HG02759 (cell line): ENCODE results near the gene WSB1.
"Not testable (repeated sequence)": the region's sequence is repeated elsewhere in the genome, so short reads cannot be mapped to it uniquely, and the experiment has no call there.

Experiments
- ATAC-seq: cut with Tn5 transposase; IDR thresholded peaks from one replicate; pipeline ENCODE4 v1.9.1; 2021; ENCODE audit warnings: mild to moderate bottlenecking, moderate library complexity; ENCODE audit not compliant: unreplicated experiment

WSB1 gene

DNA sequence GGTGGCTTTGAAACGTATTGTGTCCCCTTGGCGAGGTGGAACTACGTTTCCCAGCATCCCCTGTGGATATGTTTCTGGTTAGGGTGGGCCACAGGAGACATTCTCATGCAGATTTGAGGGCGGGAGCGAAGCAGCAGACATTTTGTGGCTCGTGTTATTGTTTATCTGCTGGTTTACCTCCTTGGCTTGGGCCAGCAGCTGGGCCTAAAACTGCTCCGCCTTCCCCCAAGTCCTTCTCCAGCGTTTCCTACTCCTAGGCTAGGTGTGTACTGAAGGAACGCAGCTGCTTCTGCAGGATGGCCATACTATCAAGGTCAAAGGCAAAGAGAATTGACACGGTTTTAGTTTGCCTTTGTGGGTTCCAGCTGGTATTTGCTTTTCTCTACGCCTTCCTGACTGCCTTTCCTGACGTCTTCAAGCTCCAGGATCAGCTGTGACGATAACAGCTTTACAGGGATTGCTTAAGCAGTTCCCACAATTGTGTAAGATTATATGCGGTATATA is 17.2 kb upstream of the WSB1 start:
- ATAC-seq, result no peak

DNA sequence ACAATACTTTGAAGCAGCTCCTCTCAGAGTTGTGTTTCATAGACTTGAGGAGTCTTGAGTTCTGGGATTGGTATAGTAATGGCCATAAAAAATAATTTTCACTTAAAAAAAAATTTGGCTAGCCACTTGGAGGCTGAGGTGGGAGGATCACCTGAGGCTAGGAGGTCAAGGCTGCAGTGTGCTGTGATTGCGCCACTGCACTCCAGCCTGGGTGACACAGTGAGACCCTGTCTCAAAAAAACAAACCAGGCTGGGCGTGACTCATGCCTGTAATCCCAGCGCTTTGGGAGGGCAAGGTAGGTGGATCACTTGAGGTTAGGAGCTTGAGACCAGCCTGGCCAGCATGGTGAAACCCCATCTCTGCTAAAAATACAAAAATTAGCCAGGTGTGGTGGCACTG is 14.8 kb upstream of the WSB1 start:
- not testable (repeated sequence) for ATAC-seq

DNA sequence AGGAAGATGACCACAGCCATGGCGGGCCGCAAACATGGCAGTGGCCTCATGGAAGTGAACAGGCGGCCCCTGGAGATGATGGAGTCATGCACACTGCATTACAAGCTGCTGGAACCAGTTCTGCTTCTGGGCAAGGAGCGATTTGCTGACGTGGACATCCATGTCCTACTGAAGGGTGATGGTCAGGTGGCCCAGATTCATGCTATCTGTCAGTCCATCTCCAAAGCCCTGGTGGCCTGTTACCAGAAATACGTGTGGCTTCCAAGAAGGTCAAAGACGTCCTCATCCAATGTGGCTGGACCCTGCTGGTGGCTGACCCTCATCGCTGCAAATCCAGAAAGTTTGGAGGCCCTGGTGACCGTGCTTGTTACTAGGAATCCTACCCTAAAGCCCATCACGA is 13.4 kb upstream of the WSB1 start:
- ATAC-seq, result no peak

- ATAC-seq, result no peak
Observed at GRCh38 chr17:27281438-27281837, 12.5 kb upstream of the WSB1 start.

DNA sequence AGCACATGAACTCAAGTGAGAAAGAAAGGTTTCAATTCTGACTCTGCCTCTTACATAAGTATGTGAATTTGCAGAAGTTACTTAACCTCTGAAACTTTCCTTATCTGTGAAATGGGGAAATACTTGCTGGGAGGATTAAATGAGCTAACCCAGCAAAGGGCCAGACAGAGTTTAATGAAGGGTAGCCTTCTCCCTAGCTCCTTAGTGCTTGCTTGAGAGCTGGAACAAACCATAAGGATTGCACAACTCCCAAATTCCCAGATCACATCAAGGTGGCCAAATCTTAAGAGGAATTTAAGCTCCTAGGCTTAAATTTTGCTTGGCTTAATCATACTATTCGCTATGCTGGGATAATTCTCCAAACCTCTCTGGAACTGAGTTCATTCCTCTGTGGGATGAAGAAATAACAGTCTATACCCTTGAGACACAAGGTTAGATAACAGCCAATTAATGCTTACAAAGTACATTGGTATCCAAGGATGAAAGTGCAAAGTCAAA is 11.8 kb upstream of the WSB1 start:
- peak; percentile 67 for ATAC-seq

DNA sequence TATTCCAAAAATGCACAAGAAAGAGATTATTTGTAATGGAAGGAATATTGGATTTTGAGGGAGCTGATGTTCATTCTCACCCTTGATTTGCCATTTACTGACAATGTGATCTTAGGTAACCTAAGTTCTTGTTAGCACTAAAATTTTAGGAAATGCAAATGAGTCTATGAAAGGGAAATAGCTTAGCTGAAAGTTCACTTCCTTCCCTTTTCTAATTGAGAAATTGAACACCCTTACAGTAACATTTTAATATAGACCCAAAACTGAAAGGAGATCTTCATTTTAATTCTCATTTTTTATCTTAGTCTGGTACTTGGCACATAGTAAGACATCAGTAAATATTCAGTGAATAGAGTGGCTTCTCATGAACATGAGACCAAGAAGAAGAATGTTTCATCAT is 10.9 kb upstream of the WSB1 start:
- no peak for ATAC-seq

DNA sequence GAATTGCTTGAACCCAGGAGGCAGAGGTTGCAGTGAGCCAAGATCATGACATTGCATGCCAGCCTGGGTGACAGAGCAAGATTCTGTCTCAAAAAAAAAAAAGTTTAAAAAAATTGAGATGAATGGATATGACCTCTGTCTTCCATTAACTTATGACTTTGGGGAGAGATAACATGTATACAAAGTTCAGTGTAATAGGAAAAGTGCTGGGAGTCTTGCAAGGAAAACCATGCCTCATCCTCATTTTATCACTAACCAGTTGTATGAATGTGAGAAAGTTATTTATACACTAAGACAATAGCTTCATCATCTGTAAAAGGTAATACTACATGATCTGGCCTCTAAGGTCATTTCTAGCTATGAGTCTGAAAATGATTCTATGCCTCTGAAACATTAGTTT is 10.2 kb upstream of the WSB1 start:
- no peak for ATAC-seq

GRCh38 chr17:27284811-27285415 is 9.0 kb upstream of the WSB1 start:
- ATAC-seq, result no peak

GRCh38 chr17:27285516-27285915 is 8.4 kb upstream of the WSB1 start:
- no peak for ATAC-seq

DNA sequence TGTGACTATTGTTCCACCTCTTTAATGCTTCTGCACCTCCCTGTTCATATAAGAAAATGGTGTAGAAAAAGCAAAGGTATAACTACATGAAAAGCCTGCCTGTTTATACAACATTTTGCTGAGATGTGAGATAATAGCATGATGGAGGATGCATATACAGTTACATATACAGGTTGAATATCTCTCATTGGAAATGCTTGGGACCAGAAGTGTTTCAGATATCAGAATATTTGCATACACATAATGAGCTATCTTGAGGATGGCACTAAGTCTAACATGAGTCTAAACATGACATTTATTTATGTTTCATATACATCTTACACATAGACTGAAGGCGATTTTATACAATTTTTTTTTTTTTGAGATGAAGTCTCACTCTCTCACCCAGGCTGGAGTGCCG is 5.7 kb upstream of the WSB1 start:
- no peak for ATAC-seq

DNA sequence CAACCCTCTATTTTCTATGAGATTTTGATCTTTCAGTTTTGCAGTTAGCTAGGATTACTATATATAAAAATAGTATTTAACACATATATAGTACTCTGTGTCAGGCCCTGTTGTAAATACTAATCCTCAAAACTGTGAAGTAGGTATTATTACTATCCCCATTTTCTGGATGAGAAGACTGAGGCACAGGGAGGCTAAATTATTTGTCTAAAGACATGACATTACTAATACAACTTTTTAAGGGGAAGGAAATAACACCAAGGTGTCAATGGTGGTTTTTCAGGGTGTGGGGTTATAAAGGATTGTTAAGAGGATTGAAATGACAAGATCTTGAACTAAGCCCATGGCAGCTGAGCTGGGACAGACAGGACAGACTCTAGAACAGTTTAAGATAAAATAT is 4.1 kb upstream of the WSB1 start:
- no peak for ATAC-seq

GRCh38 chr17:27290916-27291598 is 2.9 kb upstream of the WSB1 start:
- no peak for ATAC-seq

- no peak for ATAC-seq
Observed at GRCh38 chr17:27293359-27293897, 486 bp upstream of the WSB1 start.

- peak; percentile 57 for ATAC-seq
Observed at GRCh38 chr17:27294689-27295630, 1.0 kb downstream of the WSB1 start.

GRCh38 chr17:27295945-27296344 is 2.0 kb downstream of the WSB1 start:
- ATAC-seq, result no peak

DNA sequence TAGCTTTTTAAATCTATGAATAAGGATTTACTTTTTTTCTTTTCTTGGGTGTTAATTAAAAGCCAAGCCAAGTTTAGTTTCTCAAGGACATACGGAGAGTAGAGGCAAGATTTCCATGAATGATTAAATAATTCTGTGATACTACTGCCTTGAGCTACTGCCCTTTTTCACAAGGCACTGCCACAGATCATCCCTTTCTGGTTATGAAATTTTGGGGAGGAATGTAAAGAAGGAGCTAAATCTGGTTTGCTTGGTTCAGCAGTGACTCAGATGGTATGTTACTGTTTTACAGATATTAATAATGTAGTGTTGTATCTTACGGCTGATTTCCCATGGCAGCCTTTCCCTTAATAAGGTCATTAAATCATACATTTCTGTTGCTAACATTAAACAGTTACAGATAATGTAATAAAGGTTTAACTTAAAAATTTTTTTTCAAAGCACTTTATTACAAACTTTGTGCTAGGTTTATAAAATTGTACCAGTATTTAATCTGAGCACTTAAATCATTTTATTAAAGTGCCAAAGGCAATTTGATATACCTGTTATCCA is 2.6 kb downstream of the WSB1 start:
- no peak for ATAC-seq

GRCh38 chr17:27299384-27300049 is 5.6 kb downstream of the WSB1 start:
- no peak for ATAC-seq

GRCh38 chr17:27303734-27304133 is 9.8 kb downstream of the WSB1 start:
- no peak for ATAC-seq

DNA sequence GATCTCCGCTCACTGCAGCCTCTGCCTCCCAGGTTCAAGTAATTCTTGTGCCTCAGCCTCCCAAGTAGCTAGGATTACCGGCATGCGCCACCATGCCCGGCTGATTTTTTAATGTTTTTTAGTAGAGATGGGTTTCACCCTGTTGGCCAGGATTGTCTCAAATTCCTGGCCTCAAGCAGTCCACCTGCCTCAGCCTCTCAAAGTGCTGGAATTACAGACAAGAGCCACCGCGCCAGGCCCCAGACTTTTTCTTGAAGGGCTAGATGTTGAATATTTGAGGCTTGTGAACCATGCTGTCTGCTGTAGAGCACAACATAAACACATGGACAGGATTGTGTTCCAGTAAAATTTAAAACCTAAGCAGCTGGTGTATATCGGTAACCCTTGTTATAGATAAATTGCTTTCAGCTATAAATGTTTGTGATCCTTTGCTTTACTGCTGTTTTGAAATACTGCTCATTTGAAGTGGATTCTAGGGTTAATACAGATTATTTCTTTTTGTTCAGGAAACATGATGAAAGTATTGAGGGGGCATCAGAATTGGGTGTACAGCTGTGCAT is 12.4 kb downstream of the WSB1 start:
- ATAC-seq, result no peak

DNA sequence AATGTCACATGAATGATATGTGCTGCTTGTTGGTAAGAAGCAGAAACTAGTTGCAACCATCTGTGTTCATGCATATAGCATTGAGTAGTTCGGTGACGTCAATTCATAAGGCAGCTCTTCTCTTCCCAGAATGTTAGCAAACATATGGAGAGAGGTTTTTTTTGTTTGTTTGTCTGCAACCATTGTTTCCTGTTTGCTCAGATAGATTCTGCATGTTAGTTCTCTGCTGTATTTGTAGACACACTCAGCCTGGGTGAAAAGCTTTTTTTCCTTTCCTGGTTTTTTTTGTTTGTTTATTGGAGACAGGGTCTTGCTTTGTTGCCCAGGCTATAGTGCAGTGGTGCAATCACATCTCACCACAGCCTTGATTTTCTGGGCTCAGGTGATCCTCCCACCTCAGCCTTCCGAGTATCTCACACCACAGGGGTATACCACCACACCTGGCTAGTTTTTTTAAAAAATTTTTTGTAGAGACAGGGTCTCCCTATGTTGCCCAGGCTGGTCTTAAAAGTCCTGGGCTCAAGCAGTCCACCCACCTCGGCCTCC is 16.7 kb downstream of the WSB1 start:
- no peak for ATAC-seq
